ENCODE results near the gene CMKLR1.

CMKLR1 gene

GRCh38 chr12:108313241-108313605, 25.9 kb downstream of the CMKLR1 start:
- H3K4me1 ChIP-seq (ENCODE audit: control insufficient read depth, insufficient read depth, low read length, poor library complexity, severe bottlenecking), result peaks cover 40% of the 10 kb centered on the region
- 83 to 86% methylated on average over 1 to 2 of the region's 3 CpGs for WGBS, 2 experiments (ENCODE audit: insufficient coverage in 2 of 2)
- H3K36me3 ChIP-seq (ENCODE audit: control insufficient read depth, insufficient read depth, low read length), result no peaks in the 10 kb centered on the region
- no peak overlapping the region for H3K4me3 ChIP-seq (ENCODE audit: extremely low read depth, insufficient read depth, low read length, poor library complexity, severe bottlenecking)
- no peaks in the 10 kb centered on the region for H3K9me3 ChIP-seq (ENCODE audit: control insufficient read depth, low read length)
- peak overlapping the region; percentile 80 for H3K27ac ChIP-seq (ENCODE audit: low read depth, low read length, severe bottlenecking)

GRCh38 chr12:108312693-108313189, 26.4 kb downstream of the CMKLR1 start:
- Histone ChIP-seq H3K27ac (ENCODE audit: low read depth, low read length, severe bottlenecking) (peak overlapping the region; percentile 80), H3K4me3 (ENCODE audit: extremely low read depth, insufficient read depth, low read length, poor library complexity, severe bottlenecking) (no peak overlapping the region), H3K36me3 (ENCODE audit: control insufficient read depth, insufficient read depth, low read length) (no peaks in the 10 kb centered on the region), H3K9me3 (ENCODE audit: control insufficient read depth, low read length) (no peaks in the 10 kb centered on the region), H3K4me1 (ENCODE audit: control insufficient read depth, insufficient read depth, low read length, poor library complexity, severe bottlenecking) (peaks cover 40% of the 10 kb centered on the region)
- 41 to 58% methylated on average over 3 to 4 of the region's 5 CpGs for WGBS, 2 experiments (ENCODE audit: insufficient coverage in 2 of 2)

- Histone ChIP-seq H3K36me3 (ENCODE audit: control insufficient read depth, insufficient read depth, low read length) (no peaks in the 10 kb centered on the region), H3K9me3 (ENCODE audit: control insufficient read depth, low read length) (no peaks in the 10 kb centered on the region), H3K4me1 (ENCODE audit: control insufficient read depth, insufficient read depth, low read length, poor library complexity, severe bottlenecking) (peaks cover 41% of the 10 kb centered on the region), H3K4me3 (ENCODE audit: extremely low read depth, insufficient read depth, low read length, poor library complexity, severe bottlenecking) (no peak overlapping the region), H3K27ac (ENCODE audit: low read depth, low read length, severe bottlenecking) (peak overlapping the region; percentile 80)
- 91 to 93% methylated on average over 2 to 3 of the region's 7 CpGs for WGBS, 2 experiments (ENCODE audit: insufficient coverage in 2 of 2)
Observed at GRCh38 chr12:108312073-108312659, 26.9 kb downstream of the CMKLR1 start.

GRCh38 chr12:108311605-108312004, 27.5 kb downstream of the CMKLR1 start:
- no peaks in the 10 kb centered on the region for H3K9me3 ChIP-seq (ENCODE audit: control insufficient read depth, low read length)
- H3K27ac ChIP-seq (ENCODE audit: low read depth, low read length, severe bottlenecking), result no peak overlapping the region
- 88 to 96% methylated on average over 3 of the region's 4 CpGs for WGBS, 2 experiments (ENCODE audit: insufficient coverage in 2 of 2)
- H3K4me1 ChIP-seq (ENCODE audit: control insufficient read depth, insufficient read depth, low read length, poor library complexity, severe bottlenecking), result peaks cover 47% of the 10 kb centered on the region
- H3K36me3 ChIP-seq (ENCODE audit: control insufficient read depth, insufficient read depth, low read length), result no peaks in the 10 kb centered on the region
- no peak overlapping the region for H3K4me3 ChIP-seq (ENCODE audit: extremely low read depth, insufficient read depth, low read length, poor library complexity, severe bottlenecking)

GRCh38 chr12:108310489-108310888, 28.6 kb downstream of the CMKLR1 start:
- Histone ChIP-seq H3K4me3 (ENCODE audit: extremely low read depth, insufficient read depth, low read length, poor library complexity, severe bottlenecking) (no peak overlapping the region), H3K36me3 (ENCODE audit: control insufficient read depth, insufficient read depth, low read length) (no peaks in the 10 kb centered on the region), H3K4me1 (ENCODE audit: control insufficient read depth, insufficient read depth, low read length, poor library complexity, severe bottlenecking) (peaks cover 44% of the 10 kb centered on the region), H3K27ac (ENCODE audit: low read depth, low read length, severe bottlenecking) (no peak overlapping the region), H3K9me3 (ENCODE audit: control insufficient read depth, low read length) (no peaks in the 10 kb centered on the region)
- WGBS, 2 experiments (ENCODE audit: insufficient coverage in 2 of 2), result 89 to 90% methylated on average over 5 to 6 of the region's 6 CpGs

DNA sequence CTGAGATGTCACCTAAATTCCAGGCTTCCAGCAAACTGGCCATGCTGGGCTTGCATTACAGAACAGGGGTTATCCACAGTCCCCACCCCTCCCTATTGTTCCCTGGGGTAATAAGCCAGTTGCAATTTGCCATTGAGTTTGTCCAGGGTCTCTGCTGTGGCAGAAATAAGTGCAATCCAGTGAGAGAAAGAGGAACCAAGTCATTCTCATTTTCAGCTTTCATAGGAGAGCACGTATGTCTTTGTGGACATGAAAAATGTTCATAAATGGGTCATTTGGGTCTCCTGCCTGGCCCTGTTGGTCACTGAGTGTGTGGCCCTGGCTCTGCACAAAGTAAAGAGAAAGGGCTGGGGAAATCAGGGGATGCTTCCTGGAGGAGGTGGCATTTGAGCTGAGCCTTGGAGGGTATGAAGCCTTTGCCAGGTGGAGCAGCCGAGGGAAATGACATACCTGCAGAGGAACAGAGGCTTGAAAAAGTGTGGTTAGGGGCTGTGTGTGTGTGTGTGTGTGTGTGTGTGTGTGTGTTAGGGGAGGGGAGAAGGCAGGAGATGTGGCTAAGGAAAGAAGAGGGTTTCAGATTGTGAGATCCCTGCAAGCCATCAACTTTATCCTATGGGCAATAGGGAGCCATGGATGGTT, 29.3 kb downstream of the CMKLR1 start:
- H3K4me1 ChIP-seq (ENCODE audit: control insufficient read depth, insufficient read depth, low read length, poor library complexity, severe bottlenecking), result peaks cover 51% of the 10 kb centered on the region
- no peak overlapping the region for H3K4me3 ChIP-seq (ENCODE audit: extremely low read depth, insufficient read depth, low read length, poor library complexity, severe bottlenecking)
- no peak overlapping the region for H3K27ac ChIP-seq (ENCODE audit: low read depth, low read length, severe bottlenecking)
- 100% methylated on average over 1 to 2 of the region's 2 CpGs for WGBS, 2 experiments (ENCODE audit: insufficient coverage in 2 of 2)
- H3K36me3 ChIP-seq (ENCODE audit: control insufficient read depth, insufficient read depth, low read length), result no peaks in the 10 kb centered on the region
- no peaks in the 10 kb centered on the region for H3K9me3 ChIP-seq (ENCODE audit: control insufficient read depth, low read length)

- Histone ChIP-seq H3K27ac (ENCODE audit: low read depth, low read length, severe bottlenecking) (no peak overlapping the region), H3K4me1 (ENCODE audit: control insufficient read depth, insufficient read depth, low read length, poor library complexity, severe bottlenecking) (peaks cover 50% of the 10 kb centered on the region), H3K4me3 (ENCODE audit: extremely low read depth, insufficient read depth, low read length, poor library complexity, severe bottlenecking) (no peak overlapping the region), H3K9me3 (ENCODE audit: control insufficient read depth, low read length) (no peaks in the 10 kb centered on the region), H3K36me3 (ENCODE audit: control insufficient read depth, insufficient read depth, low read length) (no peaks in the 10 kb centered on the region)
- 64 to 74% methylated on average over 5 to 7 of the region's 10 CpGs for WGBS, 2 experiments (ENCODE audit: insufficient coverage in 2 of 2)
Observed at GRCh38 chr12:108308395-108309085, 30.6 kb downstream of the CMKLR1 start.

GRCh38 chr12:108307006-108307405, 32.1 kb downstream of the CMKLR1 start:
- Histone ChIP-seq H3K36me3 (ENCODE audit: control insufficient read depth, insufficient read depth, low read length) (no peaks in the 10 kb centered on the region), H3K9me3 (ENCODE audit: control insufficient read depth, low read length) (no peaks in the 10 kb centered on the region), H3K27ac (ENCODE audit: low read depth, low read length, severe bottlenecking) (no peak overlapping the region), H3K4me1 (ENCODE audit: control insufficient read depth, insufficient read depth, low read length, poor library complexity, severe bottlenecking) (peaks cover 42% of the 10 kb centered on the region), H3K4me3 (ENCODE audit: extremely low read depth, insufficient read depth, low read length, poor library complexity, severe bottlenecking) (no peak overlapping the region)
- 100% methylated on average over 3 to 5 of the region's 7 CpGs for WGBS, 2 experiments (ENCODE audit: insufficient coverage in 2 of 2)

DNA sequence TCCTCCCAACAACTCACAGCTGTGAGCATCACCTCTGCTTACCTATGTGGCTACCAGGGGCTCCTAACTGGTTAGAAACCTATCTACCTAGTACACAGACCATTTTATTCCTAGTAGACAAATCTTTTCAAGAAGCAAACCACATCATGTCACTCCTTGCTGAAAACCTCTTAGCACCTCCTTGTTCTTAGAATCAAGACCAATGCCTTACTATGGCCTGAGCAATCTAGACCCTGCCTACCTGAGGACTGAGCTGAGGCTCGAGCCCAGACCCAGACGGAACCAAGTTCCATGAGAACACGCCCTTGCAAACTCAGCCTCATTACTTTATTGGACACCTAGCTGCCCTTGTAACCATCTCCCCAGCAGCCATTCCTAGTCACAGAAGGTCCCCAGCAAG, 32.6 kb downstream of the CMKLR1 start:
- no peaks in the 10 kb centered on the region for H3K36me3 ChIP-seq (ENCODE audit: control insufficient read depth, insufficient read depth, low read length)
- H3K4me1 ChIP-seq (ENCODE audit: control insufficient read depth, insufficient read depth, low read length, poor library complexity, severe bottlenecking), result peaks cover 42% of the 10 kb centered on the region

GRCh38 chr12:108305991-108306501, 33.1 kb downstream of the CMKLR1 start:
- Histone ChIP-seq H3K27ac (ENCODE audit: low read depth, low read length, severe bottlenecking) (peak overlapping the region; percentile 80), H3K9me3 (ENCODE audit: control insufficient read depth, low read length) (no peaks in the 10 kb centered on the region), H3K36me3 (ENCODE audit: control insufficient read depth, insufficient read depth, low read length) (no peaks in the 10 kb centered on the region), H3K4me1 (ENCODE audit: control insufficient read depth, insufficient read depth, low read length, poor library complexity, severe bottlenecking) (peaks cover 42% of the 10 kb centered on the region), H3K4me3 (ENCODE audit: extremely low read depth, insufficient read depth, low read length, poor library complexity, severe bottlenecking) (no peak overlapping the region)
- 76 to 85% methylated on average over 9 to 10 of the region's 10 CpGs for WGBS, 2 experiments (ENCODE audit: insufficient coverage in 2 of 2)

More for the DNA sequence above, 32.6 kb downstream of the CMKLR1 start:
- H3K9me3 ChIP-seq (ENCODE audit: control insufficient read depth, low read length), result no peaks in the 10 kb centered on the region
- WGBS, 2 experiments (ENCODE audit: insufficient coverage in 2 of 2), result 100% methylated on average over 3 of the region's 3 CpGs; no CpG with 5 or more reads in 1 of the 2 experiments
- no peak overlapping the region for H3K27ac ChIP-seq (ENCODE audit: low read depth, low read length, severe bottlenecking)
- no peak overlapping the region for H3K4me3 ChIP-seq (ENCODE audit: extremely low read depth, insufficient read depth, low read length, poor library complexity, severe bottlenecking)

Measured in mesodermal cell (in vitro differentiated cells).